Hepatocyte (in vitro differentiated cells): ENCODE data around the gene GAPVD1. TPM values are rescaled to one million over a fixed set of nuclear protein-coding genes. Genes with fewer than 3 reads are reported as not detected.

Source experiments
- DNase-seq: peaks from one replicate; pipeline ENCODE4 v3.0.0-alpha.2; 2016; ENCODE audit warnings: low spot score
- H2AFZ ChIP-seq: fragments of 200-600 bp; sonication (generic); 2 replicates; pipeline ENCODE4 v1.6.0; 2016; ENCODE audit warnings: antibody characterized with exemption, mild to moderate bottlenecking
- H3K27ac ChIP-seq: fragments of 200-600 bp; sonication (generic); 2 replicates; pipeline ENCODE4 v1.5.1; 2016; ENCODE audit warnings: mild to moderate bottlenecking
- H3K27me3 ChIP-seq: fragments of 200-600 bp; sonication (generic); 2 replicates; pipeline ENCODE4 v1.6.1; 2016
- H3K36me3 ChIP-seq: fragments of 200-600 bp; sonication (generic); replicated peaks from 2 replicates; pipeline ENCODE4 v1.5.1; 2016; ENCODE audit warnings: low read depth; ENCODE audit not compliant: insufficient read depth
- H3K4me1 ChIP-seq: fragments of 200-600 bp; sonication (generic); 2 replicates; pipeline ENCODE4 v1.5.1; 2016; ENCODE audit warnings: mild to moderate bottlenecking, moderate library complexity; ENCODE audit not compliant: insufficient read depth
- H3K4me2 ChIP-seq: fragments of 200-600 bp; sonication (generic); 2 replicates; pipeline ENCODE4 v1.6.0; 2016
- H3K4me3 ChIP-seq: fragments of 200-600 bp; sonication (generic); 2 replicates; pipeline ENCODE4 v1.5.1; 2016; ENCODE audit warnings: mild to moderate bottlenecking
- H3K79me2 ChIP-seq: fragments of 200-600 bp; sonication (generic); 2 replicates; pipeline ENCODE4 v1.6.0; 2017; ENCODE audit warnings: mild to moderate bottlenecking
- H3K9me2 ChIP-seq: fragments of 200-600 bp; sonication (generic); replicated peaks from 2 replicates; pipeline ENCODE4 v1.6.0; 2017; ENCODE audit warnings: mild to moderate bottlenecking; ENCODE audit not compliant: insufficient read depth
- H3K9me3 ChIP-seq: fragments of 200-600 bp; sonication (generic); 2 replicates; pipeline ENCODE4 v1.5.1; 2016; ENCODE audit warnings: low read depth, mild to moderate bottlenecking
- H4K20me1 ChIP-seq: fragments of 200-600 bp; sonication (generic); 2 replicates; pipeline ENCODE4 v1.6.0; 2016; ENCODE audit warnings: mild to moderate bottlenecking; ENCODE audit not compliant: insufficient read depth, poor library complexity, severe bottlenecking
- EZH2 ChIP-seq: fragments of 200-600 bp; sonication (generic); IDR thresholded peaks from 2 replicates; pipeline ENCODE4 v1.6.1; 2016; ENCODE audit warnings: antibody characterized with exemption, mild to moderate bottlenecking, borderline replicate concordance
- EZH2phosphoT487 ChIP-seq: fragments of 200-600 bp; sonication (generic); IDR thresholded peaks from one replicate; pipeline ENCODE4 v1.6.1; 2018; ENCODE audit warnings: antibody characterized with exemption, mild to moderate bottlenecking, low read depth, moderate library complexity; ENCODE audit not compliant: unreplicated experiment, severe bottlenecking
- WGBS: methylation state at CpG from one replicate; pipeline ENCODE4 v1.1.6; 2016; ENCODE audit warnings: low lambda C conversion rate; ENCODE audit errors: missing lambda C conversion rate; 5-methylcytosine and 5-hydroxymethylcytosine counted together
- polyA plus RNA-seq: library from polyadenylated mRNA; unstranded; fragments of >200 nt; fragmentation: Nextera tagmentation; extraction: Ambion mirVana; gene quantifications from 2 replicates; pipeline ENCODE4 v1.2.1, GENCODE V29; 2016
- total RNA-seq: library from RNA; depleted of rRNA; stranded (reverse); fragments of >200 nt; gene quantifications from 2 replicates; pipeline ENCODE4 v1.2.3, GENCODE V29; 2014
- TF ChIP-seq, protein P1 (sequence below): fragments of 200-600 bp; sonication (generic); IDR thresholded peaks from 2 replicates; pipeline ENCODE4 v1.5.1; 2016; ENCODE audit warnings: antibody characterized with exemption, mild to moderate bottlenecking; ENCODE audit not compliant: poor library complexity

GAPVD1 gene
- total and polyA plus RNA-seq, 2 experiments from 2014 or later = 25.5 to 44.7 TPM

DNA sequence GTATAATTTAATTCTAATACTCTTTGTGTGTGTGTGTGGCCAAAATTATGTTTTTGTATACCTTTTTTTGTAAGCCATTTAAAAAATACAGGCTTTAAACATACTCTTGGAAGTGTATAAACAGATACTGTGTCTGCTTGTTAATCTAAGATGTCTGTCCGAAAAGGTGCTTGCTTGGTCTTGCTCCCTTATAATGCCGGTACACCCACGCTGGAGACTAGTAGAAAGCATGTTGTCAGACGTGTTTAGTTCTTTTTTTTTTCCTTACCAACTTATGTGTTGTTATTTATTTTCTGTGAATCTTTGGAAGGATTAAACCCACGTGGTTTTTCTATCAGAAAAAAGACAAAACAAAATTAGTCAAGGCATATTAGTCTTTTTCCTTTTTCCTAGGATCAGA lies 9.5 kb downstream of the GAPVD1 start:
- H3K36me3 ChIP-seq = no peaks in the 10 kb centered on the region
- H3K27me3 ChIP-seq = no peaks in the 10 kb centered on the region
- H3K9me3 ChIP-seq = no peaks in the 10 kb centered on the region
- no peak overlapping the region for H2AFZ ChIP-seq
- no peak for TF ChIP-seq EZH2phosphoT487
- TF ChIP-seq, protein P1, sequence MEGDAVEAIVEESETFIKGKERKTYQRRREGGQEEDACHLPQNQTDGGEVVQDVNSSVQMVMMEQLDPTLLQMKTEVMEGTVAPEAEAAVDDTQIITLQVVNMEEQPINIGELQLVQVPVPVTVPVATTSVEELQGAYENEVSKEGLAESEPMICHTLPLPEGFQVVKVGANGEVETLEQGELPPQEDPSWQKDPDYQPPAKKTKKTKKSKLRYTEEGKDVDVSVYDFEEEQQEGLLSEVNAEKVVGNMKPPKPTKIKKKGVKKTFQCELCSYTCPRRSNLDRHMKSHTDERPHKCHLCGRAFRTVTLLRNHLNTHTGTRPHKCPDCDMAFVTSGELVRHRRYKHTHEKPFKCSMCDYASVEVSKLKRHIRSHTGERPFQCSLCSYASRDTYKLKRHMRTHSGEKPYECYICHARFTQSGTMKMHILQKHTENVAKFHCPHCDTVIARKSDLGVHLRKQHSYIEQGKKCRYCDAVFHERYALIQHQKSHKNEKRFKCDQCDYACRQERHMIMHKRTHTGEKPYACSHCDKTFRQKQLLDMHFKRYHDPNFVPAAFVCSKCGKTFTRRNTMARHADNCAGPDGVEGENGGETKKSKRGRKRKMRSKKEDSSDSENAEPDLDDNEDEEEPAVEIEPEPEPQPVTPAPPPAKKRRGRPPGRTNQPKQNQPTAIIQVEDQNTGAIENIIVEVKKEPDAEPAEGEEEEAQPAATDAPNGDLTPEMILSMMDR = no peak
- TF ChIP-seq EZH2 = no peak
- no peak for DNase-seq
- H3K4me3 ChIP-seq = no peak overlapping the region
- peak overlapping the region; percentile 16 for H3K27ac ChIP-seq
- H4K20me1 ChIP-seq = peaks cover 5% of the 10 kb centered on the region
- H3K4me2 ChIP-seq = no peak overlapping the region
- H3K9me2 ChIP-seq = no peaks in the 10 kb centered on the region
- H3K4me1 ChIP-seq = peaks cover 23% of the 10 kb centered on the region
- WGBS = 84% methylated on average over 5 of the region's 5 CpGs
- H3K79me2 ChIP-seq = peaks cover 91% of the 10 kb centered on the region

DNA sequence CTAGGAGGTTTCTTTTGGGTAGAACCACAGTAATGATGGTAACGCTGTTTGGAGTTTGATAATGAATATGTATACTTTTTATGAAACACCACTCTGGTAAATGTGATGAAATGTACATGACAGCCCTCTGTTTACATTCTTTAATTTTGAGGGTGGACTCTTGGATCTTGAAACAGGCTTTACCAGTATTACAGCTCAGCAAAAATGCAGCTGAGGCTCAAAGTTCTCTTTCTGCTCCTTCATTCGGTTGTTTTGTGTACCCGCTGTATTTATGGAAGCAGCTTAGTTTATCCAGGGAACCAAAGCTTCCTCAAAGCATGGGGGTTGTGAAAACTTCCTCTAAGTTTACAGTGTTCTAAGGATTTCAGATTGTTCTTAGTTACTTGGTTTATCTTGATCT lies 11.1 kb downstream of the GAPVD1 start:
- Histone ChIP-seq H2AFZ (no peak overlapping the region), H3K79me2 (peaks cover 92% of the 10 kb centered on the region), H4K20me1 (peaks cover 5% of the 10 kb centered on the region), H3K9me3 (no peaks in the 10 kb centered on the region), H3K27ac (peak overlapping the region; percentile 40), H3K9me2 (no peaks in the 10 kb centered on the region), H3K36me3 (no peaks in the 10 kb centered on the region), H3K27me3 (no peaks in the 10 kb centered on the region), H3K4me1 (peaks cover 23% of the 10 kb centered on the region), H3K4me2 (peak overlapping the region; percentile 64), H3K4me3 (no peak overlapping the region)
- 29% methylated on average over 3 of the region's 3 CpGs for WGBS
- DNase-seq = peak; percentile 58
- no peak for TF ChIP-seq EZH2
- TF ChIP-seq EZH2phosphoT487 = no peak
- TF ChIP-seq, protein P1 = no peak

DNA sequence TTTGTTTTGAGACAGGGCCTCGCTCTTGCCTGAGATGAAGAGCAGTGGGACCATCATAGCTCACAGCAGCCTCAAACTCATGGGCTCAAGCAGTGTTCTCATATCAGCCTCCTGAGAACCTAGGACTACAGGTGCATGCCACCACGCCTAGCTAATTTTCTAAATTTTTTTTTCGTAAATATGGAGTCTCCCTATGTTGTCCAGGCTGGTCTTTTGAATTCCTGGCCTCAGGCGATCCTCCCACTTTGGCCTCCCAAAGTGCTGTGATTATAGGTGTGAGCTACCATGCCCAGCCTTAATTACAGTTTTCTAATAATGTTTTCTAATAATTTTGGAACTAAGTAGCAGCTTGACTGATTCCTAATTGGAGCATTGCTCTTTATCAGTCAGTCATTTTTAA lies 15.1 kb downstream of the GAPVD1 start:
- H3K4me1 ChIP-seq = peaks cover 13% of the 10 kb centered on the region
- no peak overlapping the region for H3K4me2 ChIP-seq
- DNase-seq = no peak
- peaks cover 92% of the 10 kb centered on the region for H3K79me2 ChIP-seq
- H3K9me2 ChIP-seq = no peaks in the 10 kb centered on the region
- no peaks in the 10 kb centered on the region for H3K27me3 ChIP-seq
- H3K36me3 ChIP-seq = no peaks in the 10 kb centered on the region
- no peak overlapping the region for H3K4me3 ChIP-seq
- peaks cover 8% of the 10 kb centered on the region for H4K20me1 ChIP-seq
- H3K27ac ChIP-seq = no peak overlapping the region
- 97% methylated on average over 4 of the region's 4 CpGs for WGBS
- TF ChIP-seq EZH2 (no peak), EZH2phosphoT487 (no peak)
- TF ChIP-seq, protein P1 = no peak
- no peak overlapping the region for H2AFZ ChIP-seq
- H3K9me3 ChIP-seq = no peaks in the 10 kb centered on the region

DNA sequence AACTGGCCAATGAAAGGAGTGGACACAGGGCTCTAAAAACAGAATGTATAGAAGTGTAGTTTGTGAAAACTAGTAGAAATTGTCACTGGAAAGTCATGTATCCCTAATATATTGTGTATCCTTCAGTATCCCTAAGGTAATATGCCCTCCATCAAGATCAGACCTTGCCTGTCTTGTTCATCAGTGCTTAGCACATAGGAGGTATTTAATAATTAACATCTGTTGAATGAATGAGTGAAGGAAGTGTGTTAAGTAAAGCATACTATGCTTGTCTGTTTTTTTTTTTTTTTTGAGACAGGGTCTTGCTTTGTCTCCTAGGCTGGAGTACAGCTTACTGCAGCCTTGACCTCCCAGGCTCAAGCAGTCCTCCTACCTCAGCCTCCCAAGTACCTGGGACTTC lies 15.8 kb downstream of the GAPVD1 start:
- H3K4me3 ChIP-seq = no peak overlapping the region
- H3K9me2 ChIP-seq = no peaks in the 10 kb centered on the region
- H2AFZ ChIP-seq = no peak overlapping the region
- H3K27ac ChIP-seq = no peak overlapping the region
- H3K36me3 ChIP-seq = no peaks in the 10 kb centered on the region
- no peak overlapping the region for H3K4me2 ChIP-seq
- no peak for DNase-seq
- TF ChIP-seq EZH2phosphoT487 = no peak
- TF ChIP-seq, protein P1 = no peak
- no peak for TF ChIP-seq EZH2
- H3K27me3 ChIP-seq = no peaks in the 10 kb centered on the region
- H3K4me1 ChIP-seq = peaks cover 9% of the 10 kb centered on the region
- peaks cover 94% of the 10 kb centered on the region for H3K79me2 ChIP-seq
- H3K9me3 ChIP-seq = no peaks in the 10 kb centered on the region
- H4K20me1 ChIP-seq = peaks cover 8% of the 10 kb centered on the region
